ENCODE measurements around the gene RAB7B. TPM values are rescaled to one million over a fixed set of nuclear protein-coding genes. Genes with fewer than 3 reads are reported as not detected.

Gene RAB7B
- polyA plus RNA-seq, 1 donor from 2014 or later, result not detected

GRCh38 chr1:205993068-205993467, 10.1 kb downstream of the RAB7B start:
- H3K27me3 Mint-ChIP-seq, result no peaks in the 10 kb centered on the region
- H3K36me3 Mint-ChIP-seq, result no peaks in the 10 kb centered on the region
- H3K27ac Mint-ChIP-seq, result no peak overlapping the region
- H3K4me1 Mint-ChIP-seq, result peaks cover 0 to 1% (median 0%) of the 10 kb centered on the region in 3 donors
- H3K4me3 Mint-ChIP-seq, result no peak overlapping the region
- H3K9me3 Mint-ChIP-seq, result peaks cover 0 to 4% (median 0%) of the 10 kb centered on the region in 3 donors

GRCh38 chr1:205992218-205992882, 10.8 kb downstream of the RAB7B start:
- Mint-ChIP-seq H3K4me3 (no peak overlapping the region), H3K27ac (no peak overlapping the region), H3K9me3 (peaks cover 0 to 4% (median 0%) of the 10 kb centered on the region in 3 donors)

GRCh38 chr1:205991237-205991636, 12.0 kb downstream of the RAB7B start:
- Mint-ChIP-seq H3K36me3 (no peaks in the 10 kb centered on the region), H3K9me3 (peaks cover 0 to under 1% (median 0%) of the 10 kb centered on the region in 3 donors), H3K4me3 (no peak overlapping the region), H3K27ac (no peak overlapping the region), H3K27me3 (no peaks in the 10 kb centered on the region), H3K4me1 (no peaks in the 10 kb centered on the region)

More at GRCh38 chr1:205992218-205992882, 10.8 kb downstream of the RAB7B start:
- no peaks in the 10 kb centered on the region for H3K36me3 Mint-ChIP-seq
- no peaks in the 10 kb centered on the region for H3K27me3 Mint-ChIP-seq
- peaks cover 0 to 1% (median 0%) of the 10 kb centered on the region in 3 donors for H3K4me1 Mint-ChIP-seq

GRCh38 chr1:205990226-205990625, 13.0 kb downstream of the RAB7B start:
- H3K27ac Mint-ChIP-seq, result no peak overlapping the region

GRCh38 chr1:205989786-205990185, 13.4 kb downstream of the RAB7B start:
- Mint-ChIP-seq H3K27ac (no peak overlapping the region), H3K36me3 (no peaks in the 10 kb centered on the region), H3K4me3 (no peak overlapping the region), H3K4me1 (no peaks in the 10 kb centered on the region), H3K9me3 (no peaks in the 10 kb centered on the region), H3K27me3 (no peaks in the 10 kb centered on the region)

More at GRCh38 chr1:205990226-205990625, 13.0 kb downstream of the RAB7B start:
- Mint-ChIP-seq H3K9me3 (no peaks in the 10 kb centered on the region), H3K36me3 (no peaks in the 10 kb centered on the region), H3K4me3 (no peak overlapping the region), H3K4me1 (no peaks in the 10 kb centered on the region), H3K27me3 (no peaks in the 10 kb centered on the region)

- Mint-ChIP-seq H3K4me3 (no peak overlapping the region), H3K36me3 (no peaks in the 10 kb centered on the region), H3K27me3 (no peaks in the 10 kb centered on the region), H3K4me1 (no peaks in the 10 kb centered on the region), H3K9me3 (no peaks in the 10 kb centered on the region), H3K27ac (no peak overlapping the region)
Observed at GRCh38 chr1:205988585-205988995, 14.6 kb downstream of the RAB7B start.

GRCh38 chr1:205986861-205987260, 16.3 kb downstream of the RAB7B start:
- no peaks in the 10 kb centered on the region for H3K9me3 Mint-ChIP-seq
- H3K36me3 Mint-ChIP-seq, result no peaks in the 10 kb centered on the region
- no peaks in the 10 kb centered on the region for H3K27me3 Mint-ChIP-seq
- H3K27ac Mint-ChIP-seq, result no peak overlapping the region
- H3K4me3 Mint-ChIP-seq, result no peak overlapping the region
- H3K4me1 Mint-ChIP-seq, result no peaks in the 10 kb centered on the region

- H3K27me3 Mint-ChIP-seq, result no peaks in the 10 kb centered on the region
- H3K36me3 Mint-ChIP-seq, result no peaks in the 10 kb centered on the region
- H3K4me3 Mint-ChIP-seq, result no peak overlapping the region
- no peaks in the 10 kb centered on the region for H3K4me1 Mint-ChIP-seq
- peaks cover 0 to 2% (median 0%) of the 10 kb centered on the region in 3 donors for H3K9me3 Mint-ChIP-seq
- no peak overlapping the region for H3K27ac Mint-ChIP-seq
Observed at GRCh38 chr1:205986292-205986691, 16.9 kb downstream of the RAB7B start.

- no peak overlapping the region for H3K4me3 Mint-ChIP-seq
- H3K27ac Mint-ChIP-seq, result no peak overlapping the region
- H3K36me3 Mint-ChIP-seq, result no peaks in the 10 kb centered on the region
- H3K9me3 Mint-ChIP-seq, result peaks cover 0 to 2% (median 0%) of the 10 kb centered on the region in 3 donors
- no peaks in the 10 kb centered on the region for H3K27me3 Mint-ChIP-seq
- H3K4me1 Mint-ChIP-seq, result no peaks in the 10 kb centered on the region
Observed at GRCh38 chr1:205985330-205986005, 17.7 kb downstream of the RAB7B start.

GRCh38 chr1:205983925-205984725, 19.1 kb downstream of the RAB7B start:
- Mint-ChIP-seq H3K36me3 (no peaks in the 10 kb centered on the region), H3K9me3 (peaks cover 0 to 2% (median 0%) of the 10 kb centered on the region in 3 donors), H3K4me3 (no peak overlapping the region), H3K4me1 (no peaks in the 10 kb centered on the region), H3K27me3 (no peaks in the 10 kb centered on the region), H3K27ac (peak overlapping the region in 1 of 3 donors; percentile 74)

- H3K4me3 Mint-ChIP-seq, result no peak overlapping the region
- H3K9me3 Mint-ChIP-seq, result peaks cover 0 to 2% (median 0%) of the 10 kb centered on the region in 3 donors
- H3K4me1 Mint-ChIP-seq, result peaks cover 0 to 4% (median 2%) of the 10 kb centered on the region in 3 donors
- H3K27me3 Mint-ChIP-seq, result no peaks in the 10 kb centered on the region
- no peaks in the 10 kb centered on the region for H3K36me3 Mint-ChIP-seq
- no peak overlapping the region for H3K27ac Mint-ChIP-seq
Observed at GRCh38 chr1:205981257-205981656, 21.9 kb downstream of the RAB7B start.

- H3K4me3 Mint-ChIP-seq, result no peak overlapping the region
- no peaks in the 10 kb centered on the region for H3K36me3 Mint-ChIP-seq
- H3K27me3 Mint-ChIP-seq, result no peaks in the 10 kb centered on the region
- no peak overlapping the region for H3K27ac Mint-ChIP-seq
- H3K4me1 Mint-ChIP-seq, result peaks cover 0 to 4% (median 2%) of the 10 kb centered on the region in 3 donors
- H3K9me3 Mint-ChIP-seq, result peaks cover 0 to 2% (median 0%) of the 10 kb centered on the region in 3 donors
Observed at GRCh38 chr1:205980237-205980870, 22.8 kb downstream of the RAB7B start.

- Mint-ChIP-seq H3K9me3 (peaks cover 0 to 2% (median 0%) of the 10 kb centered on the region in 3 donors), H3K27me3 (no peaks in the 10 kb centered on the region)
Observed at GRCh38 chr1:205979301-205979700, 23.9 kb downstream of the RAB7B start.

GRCh38 chr1:205978676-205979075, 24.5 kb downstream of the RAB7B start:
- no peak overlapping the region for H3K27ac Mint-ChIP-seq

More at GRCh38 chr1:205979301-205979700, 23.9 kb downstream of the RAB7B start:
- no peak overlapping the region for H3K4me3 Mint-ChIP-seq
- H3K4me1 Mint-ChIP-seq, result peaks cover under 1 to 4% (median 2%) of the 10 kb centered on the region in 3 donors
- H3K27ac Mint-ChIP-seq, result no peak overlapping the region
- H3K36me3 Mint-ChIP-seq, result no peaks in the 10 kb centered on the region

More at GRCh38 chr1:205978676-205979075, 24.5 kb downstream of the RAB7B start:
- H3K4me3 Mint-ChIP-seq, result no peak overlapping the region
- H3K36me3 Mint-ChIP-seq, result no peaks in the 10 kb centered on the region
- H3K27me3 Mint-ChIP-seq, result no peaks in the 10 kb centered on the region
- peaks cover 2 to 4% (median 3%) of the 10 kb centered on the region in 3 donors for H3K4me1 Mint-ChIP-seq
- H3K9me3 Mint-ChIP-seq, result peaks cover 0 to 2% (median 0%) of the 10 kb centered on the region in 3 donors

Measured in IgD-negative memory B cell (primary cell).